Ishikawa (cell line): ENCODE data around the gene SAMD14.

Experiments
- CEBPB ChIP-seq: IDR thresholded peaks from 2 replicates; pipeline ENCODE4 v1.6.1; 2012
- CREB1 ChIP-seq: IDR thresholded peaks from 2 replicates; pipeline ENCODE4 v1.6.1; 2012; ENCODE audit warnings: low read depth
- EGR1 ChIP-seq: IDR thresholded peaks from 2 replicates; pipeline ENCODE4 v1.6.1; 2012
- EP300 ChIP-seq: IDR thresholded peaks from 2 replicates; pipeline ENCODE4 v1.6.1; 2012; ENCODE audit warnings: borderline replicate concordance
- FOXM1 ChIP-seq: IDR thresholded peaks from 2 replicates; pipeline ENCODE4 v1.6.1; 2012; ENCODE audit warnings: low read depth, borderline replicate concordance
- NFIC ChIP-seq: IDR thresholded peaks from 2 replicates; pipeline ENCODE4 v1.6.1; 2012
- RAD21 ChIP-seq: IDR thresholded peaks from 2 replicates; pipeline ENCODE4 v1.6.1; 2012; ENCODE audit warnings: low read depth
- TAF1 ChIP-seq: IDR thresholded peaks from 2 replicates; pipeline ENCODE4 v1.6.1; 2012; ENCODE audit warnings: low read depth, mild to moderate bottlenecking
- TCF12 ChIP-seq: IDR thresholded peaks from 2 replicates; pipeline ENCODE4 v1.6.1; 2012; ENCODE audit warnings: low read depth
- TEAD4 ChIP-seq: IDR thresholded peaks from 2 replicates; pipeline ENCODE4 v1.6.1; 2012
- YY1 ChIP-seq: IDR thresholded peaks from 2 replicates; pipeline ENCODE4 v1.6.1; 2012; ENCODE audit warnings: low read depth
- ZBTB7A ChIP-seq: IDR thresholded peaks from 2 replicates; pipeline ENCODE4 v1.6.1; 2012; ENCODE audit warnings: low read depth
- TF ChIP-seq, protein P1 (sequence below): IDR thresholded peaks from 2 replicates; pipeline ENCODE4 v1.6.1; 2012
- TF ChIP-seq, protein P2 (sequence below): IDR thresholded peaks from 2 replicates; pipeline ENCODE4 v1.6.1; 2012
- TF ChIP-seq, protein P3 (sequence below): IDR thresholded peaks from 2 replicates; pipeline ENCODE4 v1.6.1; 2012; ENCODE audit warnings: low read depth, mild to moderate bottlenecking

Gene SAMD14

DNA sequence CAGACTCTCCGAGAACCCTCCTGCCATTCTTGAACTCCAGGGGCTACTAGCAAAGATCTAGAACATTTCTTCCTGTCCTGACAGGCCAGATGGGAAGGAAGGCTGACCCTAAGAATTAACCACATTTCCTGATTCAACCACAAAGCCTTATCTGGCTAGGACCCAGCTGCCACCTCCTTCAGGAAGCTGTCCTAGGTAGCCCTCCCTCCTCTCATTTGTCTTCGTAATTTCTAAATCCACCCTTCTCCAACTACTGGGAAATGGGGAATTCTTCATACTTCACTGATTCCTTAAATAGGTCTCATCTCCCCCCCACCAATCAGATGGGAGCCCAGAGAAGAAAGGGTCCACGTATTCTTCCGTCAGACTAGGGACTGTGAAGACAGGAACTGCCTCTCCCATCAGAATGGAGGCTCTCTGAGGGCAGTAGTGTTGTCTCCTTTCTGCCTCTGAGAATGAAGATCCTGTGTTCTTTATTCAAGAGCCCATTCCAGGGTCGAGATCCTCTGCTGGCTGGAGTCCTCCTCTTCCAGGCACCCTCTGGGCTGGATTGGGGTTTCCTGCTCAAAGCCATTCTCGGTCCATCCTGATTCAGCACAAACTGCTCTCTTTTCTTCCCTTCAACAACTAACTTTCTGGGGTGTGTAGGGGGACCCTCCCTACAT is 2.1 kb downstream of the SAMD14 start:
- TF ChIP-seq EGR1 (no peak), TAF1 (no peak), CREB1 (no peak), TEAD4 (no peak), CEBPB (no peak), YY1 (no peak), EP300 (no peak), NFIC (no peak), TCF12 (no peak), FOXM1 (no peak), ZBTB7A (no peak), RAD21 (no peak)
- TF ChIP-seq, protein P1, sequence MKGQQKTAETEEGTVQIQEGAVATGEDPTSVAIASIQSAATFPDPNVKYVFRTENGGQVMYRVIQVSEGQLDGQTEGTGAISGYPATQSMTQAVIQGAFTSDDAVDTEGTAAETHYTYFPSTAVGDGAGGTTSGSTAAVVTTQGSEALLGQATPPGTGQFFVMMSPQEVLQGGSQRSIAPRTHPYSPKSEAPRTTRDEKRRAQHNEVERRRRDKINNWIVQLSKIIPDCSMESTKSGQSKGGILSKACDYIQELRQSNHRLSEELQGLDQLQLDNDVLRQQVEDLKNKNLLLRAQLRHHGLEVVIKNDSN = no peak
- TF ChIP-seq, protein P2, sequence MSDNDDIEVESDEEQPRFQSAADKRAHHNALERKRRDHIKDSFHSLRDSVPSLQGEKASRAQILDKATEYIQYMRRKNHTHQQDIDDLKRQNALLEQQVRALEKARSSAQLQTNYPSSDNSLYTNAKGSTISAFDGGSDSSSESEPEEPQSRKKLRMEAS = no peak
- TF ChIP-seq, protein P3, sequence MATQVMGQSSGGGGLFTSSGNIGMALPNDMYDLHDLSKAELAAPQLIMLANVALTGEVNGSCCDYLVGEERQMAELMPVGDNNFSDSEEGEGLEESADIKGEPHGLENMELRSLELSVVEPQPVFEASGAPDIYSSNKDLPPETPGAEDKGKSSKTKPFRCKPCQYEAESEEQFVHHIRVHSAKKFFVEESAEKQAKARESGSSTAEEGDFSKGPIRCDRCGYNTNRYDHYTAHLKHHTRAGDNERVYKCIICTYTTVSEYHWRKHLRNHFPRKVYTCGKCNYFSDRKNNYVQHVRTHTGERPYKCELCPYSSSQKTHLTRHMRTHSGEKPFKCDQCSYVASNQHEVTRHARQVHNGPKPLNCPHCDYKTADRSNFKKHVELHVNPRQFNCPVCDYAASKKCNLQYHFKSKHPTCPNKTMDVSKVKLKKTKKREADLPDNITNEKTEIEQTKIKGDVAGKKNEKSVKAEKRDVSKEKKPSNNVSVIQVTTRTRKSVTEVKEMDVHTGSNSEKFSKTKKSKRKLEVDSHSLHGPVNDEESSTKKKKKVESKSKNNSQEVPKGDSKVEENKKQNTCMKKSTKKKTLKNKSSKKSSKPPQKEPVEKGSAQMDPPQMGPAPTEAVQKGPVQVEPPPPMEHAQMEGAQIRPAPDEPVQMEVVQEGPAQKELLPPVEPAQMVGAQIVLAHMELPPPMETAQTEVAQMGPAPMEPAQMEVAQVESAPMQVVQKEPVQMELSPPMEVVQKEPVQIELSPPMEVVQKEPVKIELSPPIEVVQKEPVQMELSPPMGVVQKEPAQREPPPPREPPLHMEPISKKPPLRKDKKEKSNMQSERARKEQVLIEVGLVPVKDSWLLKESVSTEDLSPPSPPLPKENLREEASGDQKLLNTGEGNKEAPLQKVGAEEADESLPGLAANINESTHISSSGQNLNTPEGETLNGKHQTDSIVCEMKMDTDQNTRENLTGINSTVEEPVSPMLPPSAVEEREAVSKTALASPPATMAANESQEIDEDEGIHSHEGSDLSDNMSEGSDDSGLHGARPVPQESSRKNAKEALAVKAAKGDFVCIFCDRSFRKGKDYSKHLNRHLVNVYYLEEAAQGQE = no peak

DNA sequence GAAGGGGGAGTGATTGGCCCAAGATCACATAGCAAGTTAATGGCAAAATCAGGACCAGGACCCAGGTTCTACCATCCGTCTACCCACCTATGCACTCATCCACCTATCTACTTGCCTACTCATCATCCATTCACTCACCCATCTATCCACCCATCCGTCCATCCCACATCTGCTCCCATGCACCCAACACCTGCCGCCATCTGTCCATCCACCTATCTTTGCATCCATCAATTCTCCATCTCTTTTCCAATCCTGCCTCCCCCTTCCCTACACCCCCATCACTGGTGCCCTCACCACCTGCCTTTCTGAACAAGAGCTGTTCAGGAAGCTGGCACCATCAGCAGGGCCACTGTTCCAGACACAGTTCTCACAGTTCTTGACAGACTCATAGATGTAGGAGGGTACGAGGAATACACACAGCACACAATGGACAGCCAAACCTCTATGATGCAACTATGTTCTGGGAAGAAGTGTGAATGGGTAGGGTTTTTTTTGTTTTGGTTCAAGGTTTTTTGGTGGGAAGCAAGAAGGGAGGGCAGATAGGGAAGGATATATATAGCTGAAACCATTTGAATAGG is 4.5 kb downstream of the SAMD14 start:
- no peak for TF ChIP-seq EGR1

DNA sequence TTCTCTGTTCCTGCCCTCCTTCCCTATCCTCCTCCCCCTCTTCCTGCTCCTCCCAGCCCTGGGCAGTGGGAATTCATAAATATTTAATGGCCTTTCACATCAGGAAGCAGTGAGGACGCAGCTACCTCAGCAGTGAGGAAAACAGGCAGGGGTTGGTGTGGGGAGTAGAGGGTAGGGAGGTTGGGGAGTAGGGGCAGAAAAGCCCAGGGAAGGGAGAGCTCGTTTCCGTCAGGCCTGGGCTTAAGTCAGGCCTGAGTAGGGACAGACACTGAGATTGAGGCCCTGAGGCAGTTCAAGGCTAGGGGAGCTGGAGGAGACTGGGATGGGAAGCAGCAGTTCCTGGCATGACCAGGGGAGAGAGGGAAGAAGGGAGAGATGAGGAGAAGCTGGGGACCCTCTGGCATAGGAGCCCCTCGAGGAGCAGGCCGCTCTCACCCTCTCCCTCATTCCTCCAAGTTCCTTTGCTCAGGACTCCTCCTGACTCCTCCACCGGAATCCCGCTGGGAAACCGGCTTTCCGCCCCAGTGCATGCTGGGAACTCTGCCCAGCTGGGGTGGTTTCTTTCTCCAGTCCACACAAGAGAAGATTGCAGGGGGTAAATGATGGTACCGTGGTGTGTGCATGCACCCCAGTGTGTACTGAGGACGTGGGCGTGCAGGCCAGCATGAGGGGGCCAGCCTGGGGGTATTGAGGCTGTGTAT is 6.2 kb downstream of the SAMD14 start:
- TF ChIP-seq NFIC = peak; percentile 39; the same call in 1 of the 2 replicates
- TF ChIP-seq CEBPB = no peak
- TF ChIP-seq FOXM1 = no peak; the same call in 1 of the 2 replicates
- peak; percentile 50; the same call in 1 of the 2 replicates for TF ChIP-seq EP300
- 0 out of 2 replicates have a peak, but pooled peaks have one; percentile 45 for TF ChIP-seq TAF1
- TF ChIP-seq, protein P3 = no peak
- no peak for TF ChIP-seq RAD21
- TF ChIP-seq ZBTB7A = peak; percentile 67; the same call in 1 of the 2 replicates
- TF ChIP-seq, protein P1 = no peak
- TF ChIP-seq CREB1 = no peak
- peak; percentile 79 for TF ChIP-seq EGR1
- TF ChIP-seq YY1 = 0 out of 2 replicates have a peak, but pooled peaks have one; percentile 10
- TF ChIP-seq TCF12 = peak; percentile 68
- TF ChIP-seq, protein P2 = peak; percentile 64
- no peak for TF ChIP-seq TEAD4

DNA sequence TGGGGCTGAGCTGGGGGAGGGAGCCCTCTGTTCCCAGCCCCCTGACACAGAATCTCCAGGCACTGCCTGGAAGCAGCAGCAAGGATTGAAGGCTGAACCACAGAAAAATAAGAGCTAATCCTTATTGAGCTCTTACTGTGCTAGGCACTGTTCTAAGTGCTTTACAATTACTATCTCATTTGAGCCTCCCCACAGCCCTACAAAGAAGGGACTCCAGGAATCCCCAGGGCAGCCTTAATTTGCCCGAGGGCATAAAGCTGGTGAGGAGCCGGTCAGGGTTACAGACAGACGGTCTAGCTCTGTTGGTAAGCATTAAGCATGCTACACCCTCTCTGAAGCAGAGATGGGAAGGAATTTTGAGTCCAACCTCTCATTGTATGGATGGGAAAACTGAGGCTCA is 7.0 kb downstream of the SAMD14 start:
- no peak for TF ChIP-seq ZBTB7A
- no peak for TF ChIP-seq EGR1
- TF ChIP-seq, protein P3 = no peak
- no peak for TF ChIP-seq FOXM1
- TF ChIP-seq, protein P2 = no peak
- no peak for TF ChIP-seq RAD21
- TF ChIP-seq, protein P1 = no peak
- no peak for TF ChIP-seq EP300
- no peak for TF ChIP-seq CREB1
- no peak for TF ChIP-seq TEAD4
- no peak for TF ChIP-seq NFIC
- no peak for TF ChIP-seq CEBPB
- no peak for TF ChIP-seq YY1
- TF ChIP-seq TCF12 = no peak
- no peak for TF ChIP-seq TAF1
